ENCODE results near the gene DENND2D.
"Not testable (repeated sequence)": the region's sequence is repeated elsewhere in the genome, so short reads cannot be mapped to it uniquely, and the experiment has no call there.

Gene DENND2D

GRCh38 chr1:111221633-111222291 is 21.3 kb upstream of the DENND2D start:
- DNase-seq (ENCODE audit: low spot score): no peak

- no peak for DNase-seq (ENCODE audit: low spot score)
Measured at GRCh38 chr1:111221276-111221632, 20.8 kb upstream of the DENND2D start.

- no peak for DNase-seq (ENCODE audit: low spot score)
Measured at GRCh38 chr1:111220302-111220890, 19.9 kb upstream of the DENND2D start.

- no peak for DNase-seq (ENCODE audit: low spot score)
Measured at GRCh38 chr1:111219557-111220286, 19.3 kb upstream of the DENND2D start.

GRCh38 chr1:111218701-111219556 is 18.5 kb upstream of the DENND2D start:
- no peak for DNase-seq (ENCODE audit: low spot score)

GRCh38 chr1:111217183-111217910 is 16.9 kb upstream of the DENND2D start:
- DNase-seq (ENCODE audit: low spot score): no peak

- DNase-seq (ENCODE audit: low spot score): no peak
Measured at GRCh38 chr1:111216751-111217150, 16.3 kb upstream of the DENND2D start.

GRCh38 chr1:111215285-111215684 is 14.8 kb upstream of the DENND2D start:
- not testable (repeated sequence) for DNase-seq (ENCODE audit: low spot score)

- DNase-seq (ENCODE audit: low spot score): no peak
Measured at GRCh38 chr1:111214884-111215283, 14.4 kb upstream of the DENND2D start.

GRCh38 chr1:111214074-111214801 is 13.8 kb upstream of the DENND2D start:
- no peak for DNase-seq (ENCODE audit: low spot score)

- no peak for DNase-seq (ENCODE audit: low spot score)
Measured at GRCh38 chr1:111213412-111213811, 13.0 kb upstream of the DENND2D start.

GRCh38 chr1:111212634-111213335 is 12.3 kb upstream of the DENND2D start:
- DNase-seq (ENCODE audit: low spot score): no peak

- DNase-seq (ENCODE audit: low spot score): no peak
Measured at GRCh38 chr1:111211921-111212320, 11.5 kb upstream of the DENND2D start.

- DNase-seq (ENCODE audit: low spot score): no peak
Measured at GRCh38 chr1:111209622-111210021, 9.2 kb upstream of the DENND2D start.

GRCh38 chr1:111208921-111209320 is 8.5 kb upstream of the DENND2D start:
- peak; percentile 28 for DNase-seq (ENCODE audit: low spot score)

- no peak for DNase-seq (ENCODE audit: low spot score)
Measured at GRCh38 chr1:111205714-111206050, 5.2 kb upstream of the DENND2D start.

- no peak for DNase-seq (ENCODE audit: low spot score)
Measured at GRCh38 chr1:111204983-111205713, 4.7 kb upstream of the DENND2D start.

GRCh38 chr1:111204201-111204982 is 3.9 kb upstream of the DENND2D start:
- peak; percentile 59 for DNase-seq (ENCODE audit: low spot score)

GRCh38 chr1:111203681-111204200 is 3.3 kb upstream of the DENND2D start:
- DNase-seq (ENCODE audit: low spot score): peak; percentile 95

Measured in SW480 (cell line).